ENCODE data around the gene DTNB.

The DTNB gene

GRCh38 chr2:25673300-25674076, at the start of gene DTNB:
TSS of gene DTNB (minus strand) at chr2:25673577. CDS start at chr2:25652660, 20,917 bp downstream.
- no peaks in the 10 kb centered on the region for H3K36me3 ChIP-seq (ENCODE audit: insufficient read depth, low read length)
- no peak within 1 kb of the TSS for H3K27ac ChIP-seq
- no peak for DNase-seq (ENCODE audit: low read depth, low spot score)
- peak within 1 kb of the TSS; percentile 82 for H3K9ac ChIP-seq (ENCODE audit: insufficient read length)
- H3K9me3 ChIP-seq (ENCODE audit: low read depth, low read length), result no peaks in the 10 kb centered on the region
- peak within 1 kb of the TSS; percentile 87 for H3K4me3 ChIP-seq
- TF ChIP-seq POLR2AphosphoS5 (IDR thresholded peaks at IDR 0.05; ENCODE audit: borderline replicate concordance, low read depth, low read length) (peak; percentile 67; the same call in 1 of the 2 replicates), EZH2 (IDR thresholded peaks at IDR 0.05) (no peak)

GRCh38 chr2:25722224-25722623, 48.8 kb upstream of the DTNB start:
- no peak overlapping the region for H3K4me3 ChIP-seq
- H3K9ac ChIP-seq (ENCODE audit: insufficient read length), result no peak overlapping the region

GRCh38 chr2:25720575-25720974, 47.2 kb upstream of the DTNB start:
- Histone ChIP-seq H3K4me3 (no peak overlapping the region), H3K9ac (ENCODE audit: insufficient read length) (no peak overlapping the region), H3K27ac (no peak overlapping the region), H3K36me3 (ENCODE audit: insufficient read depth, low read length) (no peaks in the 10 kb centered on the region), H3K9me3 (ENCODE audit: low read depth, low read length) (no peaks in the 10 kb centered on the region)
- TF ChIP-seq FOXP2 (optimal IDR thresholded peaks at IDR 0.05; ENCODE audit: control extremely low read depth, extremely low read length, insufficient read depth), result no peak
- no peak for DNase-seq (ENCODE audit: low read depth, low spot score)

More at GRCh38 chr2:25722224-25722623, 48.8 kb upstream of the DTNB start:
- H3K9me3 ChIP-seq (ENCODE audit: low read depth, low read length), result no peaks in the 10 kb centered on the region
- no peaks in the 10 kb centered on the region for H3K36me3 ChIP-seq (ENCODE audit: insufficient read depth, low read length)
- DNase-seq (ENCODE audit: low read depth, low spot score), result no peak
- no peak for TF ChIP-seq POLR2AphosphoS5 (IDR thresholded peaks at IDR 0.05; ENCODE audit: borderline replicate concordance, low read depth, low read length)
- TF ChIP-seq FOXP2 (optimal IDR thresholded peaks at IDR 0.05; ENCODE audit: control extremely low read depth, extremely low read length, insufficient read depth), result no peak
- TF ChIP-seq EZH2 (IDR thresholded peaks at IDR 0.05), result no peak
- no peak overlapping the region for H3K27ac ChIP-seq

GRCh38 chr2:25714740-25715139, 41.4 kb upstream of the DTNB start:
- TF ChIP-seq EZH2 (IDR thresholded peaks at IDR 0.05), result no peak
- no peak for TF ChIP-seq POLR2AphosphoS5 (IDR thresholded peaks at IDR 0.05; ENCODE audit: borderline replicate concordance, low read depth, low read length)
- no peak for TF ChIP-seq FOXP2 (optimal IDR thresholded peaks at IDR 0.05; ENCODE audit: control extremely low read depth, extremely low read length, insufficient read depth)
- no peak for DNase-seq (ENCODE audit: low read depth, low spot score)
- no peak overlapping the region for H3K27ac ChIP-seq

GRCh38 chr2:25712455-25712854, 39.1 kb upstream of the DTNB start:
- DNase-seq (ENCODE audit: low read depth, low spot score), result no peak
- no peaks in the 10 kb centered on the region for H3K9me3 ChIP-seq (ENCODE audit: low read depth, low read length)
- H3K27ac ChIP-seq, result no peak overlapping the region
- no peak for TF ChIP-seq FOXP2 (optimal IDR thresholded peaks at IDR 0.05; ENCODE audit: control extremely low read depth, extremely low read length, insufficient read depth)
- TF ChIP-seq POLR2AphosphoS5 (IDR thresholded peaks at IDR 0.05; ENCODE audit: borderline replicate concordance, low read depth, low read length), result no peak
- TF ChIP-seq EZH2 (IDR thresholded peaks at IDR 0.05), result no peak
- no peak overlapping the region for H3K4me3 ChIP-seq
- H3K36me3 ChIP-seq (ENCODE audit: insufficient read depth, low read length), result no peaks in the 10 kb centered on the region
- no peak overlapping the region for H3K9ac ChIP-seq (ENCODE audit: insufficient read length)

More at GRCh38 chr2:25714740-25715139, 41.4 kb upstream of the DTNB start:
- Histone ChIP-seq H3K4me3 (no peak overlapping the region), H3K9ac (ENCODE audit: insufficient read length) (no peak overlapping the region), H3K9me3 (ENCODE audit: low read depth, low read length) (no peaks in the 10 kb centered on the region), H3K36me3 (ENCODE audit: insufficient read depth, low read length) (no peaks in the 10 kb centered on the region)

GRCh38 chr2:25711675-25712354, 38.4 kb upstream of the DTNB start:
- Histone ChIP-seq H3K4me3 (no peak overlapping the region), H3K36me3 (ENCODE audit: insufficient read depth, low read length) (no peaks in the 10 kb centered on the region), H3K9ac (ENCODE audit: insufficient read length) (no peak overlapping the region), H3K27ac (no peak overlapping the region), H3K9me3 (ENCODE audit: low read depth, low read length) (no peaks in the 10 kb centered on the region)
- TF ChIP-seq EZH2 (IDR thresholded peaks at IDR 0.05) (no peak), POLR2AphosphoS5 (IDR thresholded peaks at IDR 0.05; ENCODE audit: borderline replicate concordance, low read depth, low read length) (no peak), FOXP2 (optimal IDR thresholded peaks at IDR 0.05; ENCODE audit: control extremely low read depth, extremely low read length, insufficient read depth) (no peak)
- DNase-seq (ENCODE audit: low read depth, low spot score), result no peak

- Histone ChIP-seq H3K27ac (no peak overlapping the region), H3K4me3 (no peak overlapping the region)
- no peak for DNase-seq (ENCODE audit: low read depth, low spot score)
Observed at GRCh38 chr2:25710750-25711149, 37.4 kb upstream of the DTNB start.

GRCh38 chr2:25709349-25709748, 36.0 kb upstream of the DTNB start:
- H3K36me3 ChIP-seq (ENCODE audit: insufficient read depth, low read length), result no peaks in the 10 kb centered on the region
- H3K9me3 ChIP-seq (ENCODE audit: low read depth, low read length), result no peaks in the 10 kb centered on the region
- H3K4me3 ChIP-seq, result no peak overlapping the region
- TF ChIP-seq FOXP2 (optimal IDR thresholded peaks at IDR 0.05; ENCODE audit: control extremely low read depth, extremely low read length, insufficient read depth), result no peak
- no peak for TF ChIP-seq EZH2 (IDR thresholded peaks at IDR 0.05)
- TF ChIP-seq POLR2AphosphoS5 (IDR thresholded peaks at IDR 0.05; ENCODE audit: borderline replicate concordance, low read depth, low read length), result no peak
- H3K9ac ChIP-seq (ENCODE audit: insufficient read length), result no peak overlapping the region
- no peak for DNase-seq (ENCODE audit: low read depth, low spot score)
- H3K27ac ChIP-seq, result no peak overlapping the region

More at GRCh38 chr2:25710750-25711149, 37.4 kb upstream of the DTNB start:
- Histone ChIP-seq H3K9me3 (ENCODE audit: low read depth, low read length) (no peaks in the 10 kb centered on the region), H3K36me3 (ENCODE audit: insufficient read depth, low read length) (no peaks in the 10 kb centered on the region), H3K9ac (ENCODE audit: insufficient read length) (no peak overlapping the region)
- TF ChIP-seq EZH2 (IDR thresholded peaks at IDR 0.05), result no peak
- TF ChIP-seq POLR2AphosphoS5 (IDR thresholded peaks at IDR 0.05; ENCODE audit: borderline replicate concordance, low read depth, low read length), result no peak
- no peak for TF ChIP-seq FOXP2 (optimal IDR thresholded peaks at IDR 0.05; ENCODE audit: control extremely low read depth, extremely low read length, insufficient read depth)
